ENCODE data around the gene SPOCD1.
A peak's percentile ranks its signal among the peaks of the same experiment; 100 is the strongest.

SPOCD1 gene

DNA sequence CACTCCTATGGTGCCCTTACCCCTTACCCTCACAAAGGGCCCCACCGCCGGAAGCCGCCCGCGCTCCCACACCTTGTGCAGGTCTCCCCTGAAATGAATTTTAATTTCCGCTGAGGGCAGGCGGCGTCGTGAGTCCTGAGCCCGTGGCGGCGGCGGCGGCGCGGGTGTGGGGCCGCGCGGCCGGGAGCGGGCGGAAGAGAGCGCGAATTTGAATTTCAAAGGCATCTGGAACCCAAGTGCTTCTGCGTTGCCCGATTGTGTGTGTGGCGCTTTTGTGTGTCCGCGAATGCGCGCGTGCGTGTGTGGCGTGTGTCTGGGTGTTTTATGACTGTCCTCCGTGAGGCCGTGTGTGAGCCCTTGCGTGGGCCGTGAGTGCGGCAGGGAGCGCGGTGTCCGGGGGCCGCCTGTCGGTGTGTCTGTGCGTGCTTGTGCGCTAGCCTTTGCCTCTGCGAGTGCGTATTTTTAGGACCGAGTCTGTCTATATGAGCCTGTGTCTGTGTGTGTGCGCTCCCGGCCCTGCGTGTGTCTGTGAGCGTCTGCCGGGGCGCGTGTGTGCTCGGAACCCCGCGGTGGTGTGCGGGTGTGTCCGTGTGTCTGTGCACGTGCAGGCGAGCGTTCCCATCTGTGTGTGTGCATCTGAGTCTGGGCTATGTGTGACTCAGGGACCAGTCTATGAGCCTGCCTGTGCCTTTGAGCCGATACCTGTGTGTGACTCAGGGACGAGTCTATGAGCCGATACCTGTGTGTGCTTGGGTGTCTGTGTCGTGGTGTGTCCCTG is 43.7 kb downstream of the SPOCD1 start:
- DNase-seq: peak; percentile 36
- peak; percentile 61 for ATAC-seq

DNA sequence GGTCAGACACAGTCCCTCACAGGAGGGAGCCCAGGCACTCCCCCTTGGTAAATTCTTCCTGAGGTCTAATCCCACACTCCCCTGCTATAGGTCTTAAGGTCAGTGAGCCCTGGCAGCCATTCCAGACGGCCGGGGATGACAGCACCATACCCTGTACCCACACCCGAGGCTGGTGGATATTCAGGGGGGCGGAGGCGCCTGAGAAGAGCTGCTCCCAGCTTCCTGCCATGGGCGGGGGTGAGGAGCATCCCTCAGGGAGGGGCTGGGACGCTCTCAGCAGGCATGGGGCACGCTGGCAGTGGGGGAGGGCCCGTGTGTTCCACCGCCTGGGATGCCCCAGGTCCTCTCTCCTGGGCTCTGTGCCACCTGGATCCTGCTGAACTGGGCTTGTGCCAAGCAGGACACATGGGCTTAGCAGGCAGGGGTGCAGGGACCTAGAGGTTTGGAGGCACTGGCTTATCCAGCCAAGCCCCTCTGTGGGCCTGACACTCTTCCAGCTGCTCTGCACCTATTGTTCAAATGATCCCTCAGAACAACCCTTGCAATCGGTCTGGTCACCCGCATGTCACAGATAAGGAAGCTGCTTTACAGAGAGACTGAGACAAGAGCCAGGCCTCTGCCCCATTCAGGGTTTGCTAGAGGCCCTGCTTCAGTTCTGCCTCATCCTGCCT is 46.0 kb downstream of the SPOCD1 start:
- DNase-seq: no peak
- no peak for ATAC-seq

DNA sequence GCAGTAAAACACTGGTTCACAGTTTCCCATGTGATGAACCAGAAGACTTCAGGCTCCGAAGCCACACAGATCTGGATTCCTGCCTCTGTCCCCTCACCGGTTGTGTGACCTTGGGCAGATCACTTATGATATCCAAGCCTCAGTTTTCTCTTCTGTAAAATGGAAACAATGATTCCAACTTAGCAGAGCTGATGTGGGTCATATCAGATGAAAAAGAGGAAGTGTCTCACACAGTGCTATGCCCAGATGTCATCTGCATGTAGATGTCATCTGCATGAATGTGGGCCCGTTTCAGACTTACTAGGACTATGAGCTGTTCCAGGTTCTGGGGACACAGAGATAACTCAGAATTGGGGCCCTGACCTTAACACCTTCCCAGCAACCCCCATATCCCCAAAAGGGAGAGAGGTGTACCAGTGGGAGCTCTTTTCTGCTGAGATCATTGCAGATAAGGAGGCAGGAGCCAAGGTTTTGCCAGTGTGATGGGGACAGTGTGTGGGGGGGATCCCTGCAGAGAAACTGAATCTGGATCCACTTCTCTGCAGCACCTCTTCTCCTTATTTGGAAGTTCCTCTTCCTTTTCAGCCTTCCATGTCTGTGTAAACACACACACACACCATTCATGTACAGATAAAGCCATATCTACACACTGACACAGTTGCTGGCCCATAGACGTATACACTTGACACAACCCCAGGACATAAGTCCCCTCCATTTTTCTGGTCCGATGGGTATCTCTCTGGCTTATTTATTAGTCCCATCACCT is 46.7 kb downstream of the SPOCD1 start:
- ATAC-seq: peak; percentile 76
- DNase-seq: no peak

DNA sequence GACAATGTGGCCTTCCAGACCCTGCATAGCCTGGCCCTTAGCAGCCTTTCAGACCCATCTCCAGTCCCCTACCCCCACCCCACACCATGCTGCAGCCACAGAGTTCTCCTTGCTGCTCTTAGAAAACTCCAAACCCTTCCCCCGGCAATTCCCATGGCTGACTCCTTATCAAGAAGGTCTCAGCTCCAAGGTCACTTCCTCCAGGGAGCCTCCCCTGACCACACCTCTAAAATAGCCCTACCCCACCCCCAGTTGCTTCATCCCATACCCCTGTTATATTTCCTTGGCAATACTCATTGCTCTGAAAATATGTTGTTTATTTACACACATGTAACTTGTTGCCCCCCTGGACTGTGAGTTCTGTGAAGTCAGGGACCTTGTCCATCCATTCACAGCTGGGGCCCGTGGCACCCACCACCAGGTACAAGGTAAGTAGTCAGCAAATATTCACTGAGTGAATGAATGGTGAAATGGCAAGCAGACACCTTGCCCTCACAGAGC is 47.4 kb downstream of the SPOCD1 start:
- no peak for ATAC-seq

DNA sequence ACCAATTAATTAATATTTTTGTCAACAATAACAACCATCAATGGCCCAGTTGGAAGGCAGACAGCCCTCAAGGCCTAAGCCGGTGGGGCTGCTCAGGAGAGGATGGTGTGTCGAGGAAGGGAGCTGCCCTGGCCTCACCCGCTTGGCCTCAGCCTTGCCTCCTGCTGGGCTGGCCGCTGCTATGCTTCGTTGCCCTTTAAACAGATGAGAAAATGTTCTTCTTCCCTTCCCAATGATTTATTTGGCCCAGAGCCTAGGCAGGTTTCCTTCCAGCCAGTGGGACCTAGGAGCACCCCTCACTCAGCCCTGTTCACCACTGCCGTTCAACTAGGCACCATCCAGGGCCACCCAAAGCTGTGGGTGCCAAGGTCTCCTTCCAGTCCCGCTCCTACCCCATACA is 48.6 kb downstream of the SPOCD1 start:
- ATAC-seq (no peak), DNase-seq (no peak)

More for the DNA sequence above, 47.4 kb downstream of the SPOCD1 start:
- DNase-seq: no peak

DNA sequence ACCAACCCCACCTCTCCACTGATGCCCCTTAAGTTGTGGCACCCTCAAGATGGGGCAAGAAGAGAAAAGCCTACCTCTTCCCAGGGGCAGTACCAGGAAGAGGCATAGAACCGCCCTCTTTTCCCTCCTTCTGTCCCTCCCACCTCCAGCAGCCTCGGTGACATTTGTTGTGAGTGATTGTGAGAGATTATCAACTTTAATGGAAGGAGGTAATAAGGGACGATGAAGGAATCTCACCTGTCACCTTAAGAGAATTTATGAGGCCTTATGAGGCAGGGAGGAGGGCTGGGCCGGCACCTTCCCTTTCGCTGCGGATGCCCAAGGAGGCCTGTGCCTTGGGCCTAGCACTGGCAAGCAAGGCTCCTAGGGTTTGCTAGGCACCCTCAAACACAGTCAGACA is 50.3 kb downstream of the SPOCD1 start:
- no peak for ATAC-seq

DNA sequence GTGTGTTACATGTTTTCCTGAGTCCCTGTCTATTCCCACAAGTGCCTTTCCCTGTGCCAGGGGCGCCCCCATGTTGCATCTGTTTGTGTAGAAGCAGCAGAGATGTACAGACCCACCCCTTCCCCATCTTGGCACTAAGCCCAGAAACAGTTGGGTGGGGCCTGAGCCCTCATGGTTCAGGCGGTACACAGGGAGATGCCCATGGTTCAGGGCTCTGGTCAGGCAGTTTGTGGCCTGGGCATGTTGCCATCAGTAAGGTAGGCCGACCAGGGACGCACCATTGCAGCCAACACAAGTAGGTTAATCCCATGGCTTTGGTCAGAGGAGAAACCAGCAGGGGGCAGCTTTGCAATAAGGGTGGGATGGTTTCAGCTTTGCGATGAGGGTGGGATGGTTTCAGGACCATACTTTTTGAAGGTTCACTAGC is 50.8 kb downstream of the SPOCD1 start:
- no peak for ATAC-seq

More for the DNA sequence above, 50.3 kb downstream of the SPOCD1 start:
- no peak for DNase-seq

DNA sequence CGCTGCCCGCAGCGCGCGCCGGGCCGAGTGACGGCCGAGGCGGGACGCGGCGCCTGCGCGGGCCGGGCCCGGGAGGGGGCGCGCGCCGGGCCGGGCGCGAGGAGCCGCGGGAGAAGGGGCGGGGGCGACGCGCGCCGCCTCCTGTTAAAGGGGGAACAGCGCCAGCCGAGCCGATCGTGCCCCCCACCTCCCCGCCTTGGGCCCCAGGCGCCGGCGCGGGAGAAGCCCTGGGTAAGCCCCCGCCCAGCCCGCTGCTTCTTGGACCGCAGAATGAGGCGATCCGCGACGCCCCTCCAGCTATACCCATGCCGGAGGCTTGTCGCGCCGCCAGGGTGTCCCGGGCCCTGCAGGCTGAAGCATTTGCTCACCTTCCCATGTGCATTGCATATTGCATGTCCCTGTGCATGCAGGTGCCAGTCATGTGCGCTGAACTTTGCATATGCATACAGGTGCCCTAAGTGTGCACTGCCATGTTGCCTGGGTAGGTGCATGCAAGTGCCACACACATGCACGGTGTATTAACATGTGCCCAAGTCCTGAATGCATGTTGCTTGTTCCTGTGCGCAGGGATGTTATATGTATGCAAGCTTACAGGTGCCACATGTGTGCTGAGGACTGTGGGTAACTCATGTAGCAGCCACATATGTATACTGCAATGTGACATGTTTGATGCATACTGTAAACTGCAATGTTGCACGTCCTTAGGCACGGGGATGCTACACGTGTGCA is 51.3 kb downstream of the SPOCD1 start, which contains the start of gene ADGRB2:
Gene ADGRB2 (minus strand): TSS at position 29 of the 729 bp plus-strand sequence. CDS start 7,119 bp downstream, outside the sequence.
- ATAC-seq: no peak
- DNase-seq: no peak

More for the DNA sequence above, 50.8 kb downstream of the SPOCD1 start:
- peak; percentile 53 for DNase-seq

DNA sequence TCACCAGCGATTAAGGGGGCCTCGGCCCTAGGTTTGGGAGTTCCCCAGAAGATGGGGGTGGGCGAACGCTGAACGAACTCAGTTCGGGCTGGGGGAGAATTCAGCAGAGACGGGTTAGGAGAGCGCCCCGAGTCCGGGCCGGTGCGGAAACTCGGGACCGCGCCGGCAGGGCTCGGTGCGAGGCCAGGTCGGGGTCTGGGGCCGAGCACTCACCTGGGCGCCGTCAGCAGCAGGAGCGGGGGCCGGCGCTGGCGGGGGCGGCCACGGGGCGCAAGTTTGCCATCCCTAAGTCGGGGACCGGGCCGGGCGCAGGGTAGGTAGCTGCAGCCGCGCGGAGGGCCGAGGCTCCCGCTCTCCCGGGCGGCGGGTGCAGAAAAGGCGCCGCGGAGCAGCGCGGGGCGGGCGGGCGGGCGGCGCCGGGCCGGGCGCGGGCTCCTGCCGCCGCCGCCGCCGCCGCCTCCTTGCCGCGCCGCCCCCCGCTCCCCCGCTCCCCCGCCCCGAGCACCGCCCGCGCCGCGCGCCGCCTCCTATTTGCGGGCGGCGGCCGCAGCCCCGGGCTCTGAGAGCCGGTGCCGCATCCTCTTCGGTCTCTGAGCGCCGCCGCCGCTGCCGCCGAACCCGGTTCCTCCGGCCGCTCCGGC is 52.0 kb downstream of the SPOCD1 start:
- DNase-seq (no peak), ATAC-seq (no peak)

DNA sequence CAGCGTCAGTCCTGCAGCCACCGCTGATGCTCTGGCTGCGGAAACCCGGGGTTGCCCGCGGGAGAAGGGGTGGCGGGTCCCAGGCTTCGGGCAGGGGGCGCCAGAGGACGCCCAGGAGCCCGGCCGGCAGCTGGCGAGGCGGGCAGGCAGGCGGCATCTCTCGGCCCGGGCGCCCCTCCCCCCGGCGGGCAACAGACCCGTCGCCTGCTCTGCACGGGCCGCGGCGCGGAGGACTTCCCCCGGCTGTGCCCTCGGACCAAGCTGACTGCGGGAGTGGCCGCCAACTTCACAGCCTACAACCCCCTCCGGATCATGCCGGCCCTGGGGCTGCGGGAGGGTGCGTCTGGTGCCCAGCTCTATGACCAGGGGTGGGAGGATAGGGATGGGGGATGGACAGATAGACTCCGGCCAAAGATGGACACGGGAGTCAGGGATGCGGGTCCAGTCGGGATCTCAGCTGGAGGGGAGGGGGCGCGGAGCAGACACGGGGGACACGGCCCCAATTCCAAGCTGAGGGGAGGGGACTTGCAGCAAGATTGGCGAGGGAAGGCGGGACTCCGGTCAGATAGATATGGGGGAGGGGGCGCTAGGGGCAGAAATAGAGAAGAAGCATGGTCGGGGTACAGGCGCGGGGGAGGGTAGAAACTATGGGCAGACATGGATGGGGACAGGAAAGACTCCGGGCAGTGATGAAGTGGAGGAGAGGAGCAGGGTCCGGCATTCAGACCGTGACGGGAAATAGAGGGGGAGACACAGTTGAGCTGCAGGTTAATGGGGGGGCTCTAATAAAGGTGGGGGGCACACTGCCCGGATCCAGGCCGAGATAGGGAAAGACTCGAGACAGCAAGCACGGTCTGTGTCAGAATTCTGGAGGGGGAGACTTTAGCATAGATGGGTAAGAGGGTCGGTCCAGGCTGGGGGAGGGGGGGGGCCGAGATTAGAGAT is 52.8 kb downstream of the SPOCD1 start:
- ATAC-seq (peak; percentile 33), DNase-seq (peak; percentile 80)

DNA sequence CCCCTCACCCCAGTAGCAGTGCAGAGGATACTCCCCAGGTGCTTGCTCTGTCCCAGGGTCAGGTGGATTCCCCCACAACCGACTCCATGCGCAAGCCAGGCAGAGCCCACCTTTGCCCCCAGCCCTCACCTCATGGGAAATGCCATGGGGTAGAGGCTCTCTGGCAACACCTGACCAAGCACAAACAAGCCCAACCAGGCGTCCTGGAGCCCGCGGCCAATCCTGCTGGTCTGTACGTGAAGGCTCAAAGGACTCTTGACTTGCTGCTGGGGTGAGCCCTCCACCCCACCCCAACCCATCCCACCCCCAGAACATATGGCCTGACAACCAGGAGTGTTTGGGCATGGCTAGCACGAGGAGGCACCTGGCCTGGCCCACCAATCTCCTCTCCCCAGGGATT is 53.5 kb downstream of the SPOCD1 start:
- DNase-seq: no peak
- no peak for ATAC-seq

DNA sequence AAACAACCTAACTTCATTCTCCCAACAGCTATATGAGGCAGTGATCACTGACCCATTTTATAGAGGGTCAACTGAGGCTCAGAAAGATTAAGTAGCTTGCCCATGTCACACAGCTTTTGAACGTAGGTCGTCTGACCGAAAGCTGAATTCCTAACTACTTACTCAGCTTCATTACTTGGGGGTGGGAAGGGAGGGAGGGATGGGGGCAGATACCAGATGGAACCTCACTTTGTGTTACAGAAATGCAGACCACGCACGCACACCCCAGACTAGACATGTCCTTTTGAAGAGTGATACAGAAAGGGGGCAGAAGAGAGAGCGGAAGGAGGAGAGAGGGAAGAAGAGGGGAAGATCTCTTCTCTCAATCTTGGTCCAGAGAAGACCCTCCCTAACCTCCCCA is 53.9 kb downstream of the SPOCD1 start:
- no peak for ATAC-seq
- no peak for DNase-seq

DNA sequence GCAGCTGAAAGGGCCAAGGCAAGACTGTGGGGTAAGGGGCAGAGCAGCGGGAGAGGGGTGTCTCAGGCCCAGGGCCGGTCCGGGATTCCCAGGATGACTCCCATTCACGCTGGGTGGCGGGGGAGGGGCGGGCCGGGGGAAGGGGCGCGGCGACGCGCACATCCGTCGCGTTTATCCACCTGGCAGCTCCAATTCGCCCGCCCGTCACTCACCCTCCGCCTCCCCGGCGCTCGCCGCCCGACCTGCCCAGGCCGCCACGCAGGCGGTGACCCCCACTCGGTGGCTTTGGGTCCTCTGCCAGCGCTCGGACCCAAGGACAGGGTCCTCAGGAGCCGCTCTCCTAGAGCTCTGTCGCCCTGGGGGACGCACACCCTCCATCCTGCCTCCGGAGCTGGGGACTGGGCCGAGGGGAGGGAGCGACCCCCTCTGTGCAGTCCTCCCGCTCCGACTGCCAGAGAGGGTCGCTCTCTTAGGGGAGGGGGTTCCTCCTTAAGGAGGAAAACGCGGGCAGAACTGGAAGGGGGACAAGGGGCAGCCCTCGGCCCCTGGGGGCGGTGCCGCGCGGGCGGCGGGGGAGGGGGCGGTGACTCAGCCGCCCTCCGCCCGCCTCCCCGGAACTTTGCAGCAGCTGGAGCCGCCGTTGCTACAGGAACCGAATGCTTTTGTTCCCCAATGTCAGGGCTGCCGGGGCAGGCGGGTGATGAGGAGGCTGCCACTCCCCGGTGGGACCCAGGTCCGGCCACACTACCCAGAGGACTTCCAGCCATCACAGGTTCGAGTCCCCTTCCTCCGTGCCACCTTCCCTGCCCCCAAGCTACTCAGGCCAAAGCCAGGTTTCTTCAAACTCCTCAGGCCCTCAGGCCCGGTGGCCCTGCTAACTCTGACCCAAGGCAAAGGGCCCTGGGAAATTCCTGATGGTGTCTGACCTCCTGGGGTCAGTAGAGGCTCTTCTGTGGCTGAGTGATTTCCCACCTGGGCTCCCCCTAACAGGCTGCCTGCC is 55.1 kb downstream of the SPOCD1 start:
- peak; percentile 61 for DNase-seq
- peak; percentile 16 for ATAC-seq

DNA sequence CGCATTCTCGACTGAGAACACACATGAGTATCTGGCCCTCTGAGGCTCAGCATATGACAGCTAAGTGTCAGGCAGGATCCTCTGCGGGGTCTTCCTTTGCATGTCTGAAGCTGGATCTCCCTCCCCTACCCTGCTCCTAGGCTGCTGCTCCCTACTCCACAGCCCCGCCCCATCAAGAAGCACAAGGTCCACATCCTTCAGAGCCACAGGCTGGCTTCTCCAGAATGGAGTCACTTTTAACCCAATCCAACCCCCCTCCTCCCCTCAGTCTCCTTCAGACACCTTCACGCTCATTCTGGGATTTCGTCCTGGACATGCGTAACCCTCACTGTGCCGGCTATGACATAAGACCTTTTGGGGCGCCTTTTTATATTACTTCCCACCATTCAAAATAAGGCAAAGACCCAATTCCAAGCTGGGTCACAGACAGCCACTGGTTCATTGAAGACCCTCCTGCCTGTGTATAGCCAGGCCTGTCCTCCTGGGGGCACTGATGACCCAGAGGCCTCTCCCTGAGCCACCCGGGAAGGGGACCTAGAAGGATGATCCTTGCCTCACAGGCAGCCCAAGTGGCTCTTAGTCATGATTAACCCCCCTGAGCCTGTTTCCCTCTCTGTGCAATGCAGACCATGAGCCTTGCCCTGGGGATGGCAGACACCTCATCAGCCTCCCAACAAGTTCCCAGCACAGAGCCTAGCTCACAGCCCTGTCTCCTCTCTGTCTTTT is 56.4 kb downstream of the SPOCD1 start:
- ATAC-seq (no peak), DNase-seq (no peak)

DNA sequence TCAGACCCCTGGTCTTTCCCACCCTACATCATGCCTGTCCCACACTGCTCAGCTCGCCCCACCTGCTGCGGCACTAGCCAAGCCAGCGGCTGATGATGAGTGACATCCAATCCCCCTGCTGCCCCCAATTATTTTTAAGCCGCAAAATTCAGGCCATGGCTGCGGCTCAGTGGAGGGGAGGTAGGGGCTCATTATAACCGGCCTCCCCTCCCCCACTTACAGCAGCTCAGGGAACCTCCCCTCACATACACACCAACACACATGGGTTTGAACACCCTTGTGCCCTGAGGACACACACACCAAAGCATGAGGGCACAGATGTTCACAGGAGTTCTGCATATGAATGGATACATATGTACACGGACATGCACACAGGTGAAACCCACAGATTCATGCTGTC is 57.0 kb downstream of the SPOCD1 start:
- ATAC-seq: no peak
- DNase-seq: no peak

DNA sequence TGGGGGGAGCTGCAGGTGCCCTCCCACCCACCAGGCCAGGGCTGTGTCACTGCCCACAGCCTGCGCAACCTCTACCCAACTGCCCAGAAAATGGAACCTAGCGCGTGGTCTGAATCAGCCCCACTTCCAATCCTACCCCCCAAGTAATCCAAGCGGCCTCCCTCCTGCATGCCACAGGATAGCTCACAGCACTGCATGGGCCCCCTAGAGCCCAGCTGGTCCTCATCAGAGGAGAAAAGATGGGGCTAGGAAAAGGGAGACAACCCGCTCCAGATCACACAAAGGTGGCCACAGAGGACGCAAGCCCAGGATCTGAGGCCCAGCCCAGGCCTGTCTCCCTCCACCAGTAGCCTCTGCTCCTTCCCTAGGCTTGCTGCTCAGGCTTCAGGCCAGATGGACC is 57.8 kb downstream of the SPOCD1 start:
- DNase-seq (no peak), ATAC-seq (no peak)

DNA sequence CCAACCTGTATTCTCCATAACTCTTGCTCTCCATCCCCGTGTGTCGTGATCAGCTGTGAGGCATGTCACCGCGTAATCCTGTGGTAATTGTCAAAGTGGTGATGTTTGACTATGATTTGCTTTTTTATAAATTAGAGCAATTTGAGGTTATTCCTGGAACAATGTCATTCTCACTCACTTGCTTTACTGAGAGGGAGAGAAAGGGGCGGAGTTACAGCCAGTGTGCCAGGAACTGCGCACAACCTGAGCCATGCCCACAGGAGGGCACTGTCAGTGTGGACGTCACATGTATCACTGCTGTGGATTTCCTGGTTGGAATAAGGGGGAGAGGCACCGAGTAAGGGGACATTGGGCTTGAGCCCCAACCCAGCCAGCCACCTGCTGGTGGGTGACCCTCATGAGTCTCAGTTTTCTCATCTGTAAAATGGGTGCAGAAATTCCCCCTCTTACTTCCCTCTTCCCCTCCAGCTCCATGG is 58.6 kb downstream of the SPOCD1 start:
- no peak for DNase-seq
- ATAC-seq: no peak

DNA sequence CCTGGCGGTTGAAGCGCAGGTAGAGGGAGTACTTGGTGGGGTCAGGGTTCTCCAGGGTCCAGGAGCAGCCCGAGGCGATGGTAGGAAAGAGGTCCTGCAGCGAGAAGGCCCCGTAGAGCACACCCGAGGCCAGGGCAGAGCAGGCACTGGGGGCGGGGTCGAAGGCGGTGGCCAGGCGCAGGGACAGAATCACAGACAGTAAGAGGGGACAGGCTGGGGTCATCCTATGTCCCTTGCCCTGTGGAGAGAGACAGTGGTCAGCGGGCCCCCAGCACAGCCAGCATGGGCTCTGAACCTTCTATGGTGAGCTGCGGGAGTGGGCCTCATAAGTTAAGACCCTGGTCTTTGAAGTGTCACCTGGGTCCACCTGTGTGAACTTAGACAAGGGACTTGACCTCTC is 59.2 kb downstream of the SPOCD1 start:
- DNase-seq: no peak
- ATAC-seq: no peak

Data from stimulated activated naive CD8-positive, alpha-beta T cell treated with anti-CD3 and anti-CD28 coated beads, Interleukin-15, Interleukin-2, amounts not matched to agents 100 U/mL and 50 U/mL, for 24 hours (primary cell).